GM19025 (cell line): Measurements from ENCODE around the gene VPS13C.

ENCODE experiments used
- ATAC-seq: cut with Tn5 transposase; IDR thresholded peaks from one replicate; pipeline ENCODE4 v1.9.1; 2021; ENCODE audit warnings: mild to moderate bottlenecking, low read depth, moderate library complexity; ENCODE audit not compliant: unreplicated experiment

Gene VPS13C

GRCh38 chr15:61828860-61829513 is 231.3 kb downstream of the VPS13C start:
- no peak for ATAC-seq

GRCh38 chr15:61828008-61828407 is 232.2 kb downstream of the VPS13C start:
- ATAC-seq, result no peak

- ATAC-seq, result no peak
Observed at GRCh38 chr15:61827131-61827530, 233.1 kb downstream of the VPS13C start.

GRCh38 chr15:61824291-61824690 is 236.0 kb downstream of the VPS13C start:
- no peak for ATAC-seq

GRCh38 chr15:61822511-61822910 is 237.7 kb downstream of the VPS13C start:
- ATAC-seq, result no peak

- ATAC-seq, result no peak
Observed at GRCh38 chr15:61820951-61821350, 239.3 kb downstream of the VPS13C start.

- ATAC-seq, result no peak
Observed at GRCh38 chr15:61820212-61820611, 240.0 kb downstream of the VPS13C start.

GRCh38 chr15:61819386-61819785 is 240.9 kb downstream of the VPS13C start:
- no peak for ATAC-seq

- no peak for ATAC-seq
Observed at GRCh38 chr15:61818801-61819200, 241.4 kb downstream of the VPS13C start.

- no peak for ATAC-seq
Observed at GRCh38 chr15:61816856-61817255, 243.4 kb downstream of the VPS13C start.

GRCh38 chr15:61815356-61816083 is 244.7 kb downstream of the VPS13C start:
- no peak for ATAC-seq

- no peak for ATAC-seq
Observed at GRCh38 chr15:61812476-61812875, 247.8 kb downstream of the VPS13C start.

- no peak for ATAC-seq
Observed at GRCh38 chr15:61811952-61812351, 248.3 kb downstream of the VPS13C start.

- no peak for ATAC-seq
Observed at GRCh38 chr15:61809216-61809615, 251.0 kb downstream of the VPS13C start.

- ATAC-seq, result no peak
Observed at GRCh38 chr15:61807281-61807929, 252.8 kb downstream of the VPS13C start.
